ENCODE measurements around the gene SIRT5.
A peak's percentile ranks its signal among the peaks of the same experiment; 100 is the strongest.

Gene SIRT5

DNA sequence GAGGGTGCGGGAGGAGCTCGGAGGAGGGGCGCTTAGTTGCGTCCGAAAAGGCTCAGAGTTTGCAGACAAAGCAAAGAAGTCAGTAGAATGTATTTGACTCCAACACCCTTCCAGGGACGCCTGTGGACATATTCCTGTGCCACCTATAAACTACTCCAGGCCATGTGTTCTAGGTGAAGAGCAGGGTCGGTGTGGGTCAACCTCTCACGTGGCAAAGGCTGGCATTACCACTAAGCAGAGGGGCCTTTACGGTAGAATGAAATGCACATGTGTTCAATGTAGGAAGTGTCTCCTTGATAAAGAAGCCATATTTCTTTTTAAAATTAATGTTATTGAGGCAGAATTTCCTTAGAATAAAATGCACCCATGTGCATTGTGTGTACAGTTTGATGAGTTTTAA lies 15.4 kb downstream of the SIRT5 start:
- DNase-seq (ENCODE audit: low read depth), result no peak

DNA sequence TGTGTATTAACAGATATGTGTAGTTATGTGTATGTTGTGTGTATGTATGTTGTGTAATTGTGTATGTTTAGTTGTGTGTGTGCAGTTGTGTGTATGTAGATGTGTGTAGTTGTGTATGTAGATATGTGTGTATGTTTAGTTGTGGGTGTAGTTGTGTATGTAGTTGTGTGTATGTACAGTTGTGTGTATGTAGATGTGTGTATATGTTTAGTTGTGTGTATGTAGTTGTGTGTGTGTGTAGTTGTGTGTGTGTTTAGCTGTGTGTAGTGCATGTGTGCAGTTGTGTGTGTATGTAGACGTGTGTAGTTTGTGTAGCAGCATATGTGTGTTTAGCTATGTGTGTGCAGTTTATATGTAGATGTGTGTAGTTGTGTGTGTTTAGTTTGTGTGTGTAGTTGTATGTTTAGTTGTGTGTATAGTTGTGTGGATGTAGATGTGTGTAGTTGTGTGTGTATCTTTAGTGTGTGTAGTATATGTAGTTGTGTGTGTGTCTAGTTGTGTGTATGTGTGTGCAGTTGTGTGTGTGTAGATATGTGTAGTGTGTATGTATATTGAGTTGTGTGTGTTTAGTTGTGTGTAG lies 16.3 kb downstream of the SIRT5 start:
- DNase-seq (ENCODE audit: low read depth), result no peak

DNA sequence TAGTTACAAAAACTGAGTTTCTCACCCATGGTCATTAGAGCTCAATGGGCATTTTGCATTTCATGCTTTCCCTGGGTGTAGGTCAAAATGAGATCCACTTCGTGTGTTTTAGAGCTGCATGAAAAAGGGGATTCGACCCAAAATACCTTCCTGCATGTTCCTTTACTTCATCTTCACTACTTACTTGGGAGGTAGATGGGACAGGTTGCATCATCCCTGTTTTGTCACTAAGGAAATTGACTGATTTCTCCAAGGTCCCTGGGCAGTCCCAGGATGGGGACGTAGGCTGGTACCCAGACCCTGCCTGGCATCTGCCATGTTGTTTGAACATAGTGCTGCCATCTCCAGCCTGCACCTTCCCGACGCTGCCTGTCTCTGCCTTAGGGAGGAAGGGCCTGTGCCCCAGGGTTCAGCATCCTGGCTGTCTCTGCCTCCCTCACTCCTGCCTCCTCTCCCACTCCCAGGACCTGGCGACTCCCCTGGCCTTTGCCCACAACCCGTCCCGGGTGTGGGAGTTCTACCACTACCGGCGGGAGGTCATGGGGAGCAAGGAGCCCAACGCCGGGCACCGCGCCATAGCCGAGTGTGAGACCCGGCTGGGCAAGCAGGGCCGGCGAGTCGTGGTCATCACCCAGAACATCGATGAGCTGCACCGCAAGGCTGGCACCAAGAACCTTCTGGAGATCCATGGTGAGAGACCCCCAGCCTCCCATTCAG lies 17.0 kb downstream of the SIRT5 start:
- no peak for DNase-seq (ENCODE audit: low read depth)

DNA sequence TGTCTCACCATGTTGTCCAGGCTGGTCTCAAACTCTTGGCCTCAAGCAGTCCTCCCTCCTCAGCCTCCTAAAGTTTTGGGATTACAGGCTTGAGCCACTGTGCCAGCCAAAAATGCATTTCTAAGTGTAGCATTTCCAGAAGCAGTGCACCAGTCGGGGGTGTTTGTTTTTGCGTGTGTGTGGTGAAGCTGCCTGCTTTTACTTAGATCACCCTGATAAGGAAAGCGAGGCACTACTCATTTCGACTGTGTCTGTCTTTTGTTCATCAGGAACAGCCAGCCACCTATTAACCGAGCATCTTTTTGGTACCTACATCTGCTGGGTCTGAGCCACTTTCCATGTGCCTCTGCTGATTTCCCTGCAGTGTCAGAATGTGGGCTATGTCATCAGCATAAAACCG lies 18.7 kb downstream of the SIRT5 start:
- no peak for DNase-seq (ENCODE audit: low read depth)

DNA sequence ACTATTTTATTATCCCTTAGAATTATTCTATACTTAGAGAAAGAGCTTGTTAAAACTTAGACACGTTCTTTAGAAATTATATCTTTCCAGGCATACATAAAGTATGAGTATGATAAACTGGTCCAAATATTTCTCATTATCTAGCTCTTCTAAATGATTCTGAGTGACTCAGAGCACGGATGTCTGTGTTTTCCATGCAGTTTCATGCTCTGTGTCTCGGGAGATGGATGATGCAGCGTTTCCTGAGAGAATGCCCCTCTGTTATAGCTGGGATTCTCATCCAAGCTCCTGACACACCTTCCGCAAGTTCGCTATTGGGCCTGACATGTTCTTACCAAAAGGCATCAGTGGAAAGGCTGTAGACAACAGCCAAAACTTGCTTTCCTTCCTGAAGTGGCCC lies 19.3 kb downstream of the SIRT5 start:
- no peak for DNase-seq (ENCODE audit: low read depth)

DNA sequence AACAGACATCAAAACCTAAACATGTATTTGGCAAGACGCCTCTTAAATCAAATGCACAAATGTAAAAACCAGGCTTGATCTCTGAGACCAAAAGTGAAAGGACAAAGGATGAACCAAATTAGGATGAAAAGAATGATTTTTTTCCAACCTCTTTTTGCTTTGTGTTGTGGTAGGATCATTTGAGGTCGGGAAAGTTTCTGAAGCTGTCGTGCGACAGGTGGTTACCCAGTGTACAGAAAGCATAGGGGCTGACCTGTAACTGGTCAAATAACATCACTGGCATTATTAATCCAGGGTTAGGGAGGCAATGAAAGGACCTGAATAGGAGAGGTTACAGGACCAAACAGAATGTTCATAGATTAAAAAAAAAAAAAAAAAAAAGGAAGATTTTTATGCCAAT lies 22.7 kb downstream of the SIRT5 start:
- no peak for DNase-seq (ENCODE audit: low read depth)

DNA sequence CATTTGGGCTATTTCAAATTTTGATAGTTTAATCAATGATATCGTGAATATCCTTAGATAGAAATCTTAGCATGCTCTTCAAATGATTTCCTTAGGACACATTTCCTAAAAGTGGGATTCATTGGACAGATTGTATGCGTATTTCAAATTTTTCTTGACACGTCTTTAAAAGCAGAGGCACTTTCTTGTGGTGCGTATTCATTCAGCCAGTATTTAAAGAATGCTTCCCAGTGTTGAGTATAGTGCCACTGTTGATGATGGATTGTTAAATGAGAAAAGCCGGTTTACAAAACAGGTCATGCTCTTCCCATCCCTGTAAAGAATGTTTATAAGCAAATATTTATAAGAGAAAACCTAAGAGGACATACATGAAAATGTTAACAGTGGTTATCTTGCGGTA lies 25.6 kb downstream of the SIRT5 start:
- no peak for DNase-seq (ENCODE audit: low read depth)

DNA sequence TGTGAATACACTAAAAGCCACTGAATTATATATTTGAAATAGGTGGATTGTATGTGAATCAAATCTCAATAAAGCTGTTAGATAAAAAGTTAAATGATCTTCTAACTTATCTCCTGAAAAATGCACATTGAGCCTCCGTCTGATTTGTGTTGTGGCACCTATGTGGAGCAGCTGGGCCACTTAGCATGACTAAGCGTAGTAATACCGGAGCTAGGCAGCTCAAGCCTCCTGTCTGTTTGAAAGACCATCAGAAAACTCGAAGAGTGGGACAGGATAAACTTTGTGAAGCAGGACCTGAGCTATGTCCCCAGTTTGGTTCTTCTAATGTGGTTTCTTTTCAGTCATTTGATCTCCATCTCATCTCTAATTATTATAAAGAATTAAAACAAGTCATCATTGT lies 29.7 kb downstream of the SIRT5 start:
- DNase-seq (ENCODE audit: low read depth), result no peak

DNA sequence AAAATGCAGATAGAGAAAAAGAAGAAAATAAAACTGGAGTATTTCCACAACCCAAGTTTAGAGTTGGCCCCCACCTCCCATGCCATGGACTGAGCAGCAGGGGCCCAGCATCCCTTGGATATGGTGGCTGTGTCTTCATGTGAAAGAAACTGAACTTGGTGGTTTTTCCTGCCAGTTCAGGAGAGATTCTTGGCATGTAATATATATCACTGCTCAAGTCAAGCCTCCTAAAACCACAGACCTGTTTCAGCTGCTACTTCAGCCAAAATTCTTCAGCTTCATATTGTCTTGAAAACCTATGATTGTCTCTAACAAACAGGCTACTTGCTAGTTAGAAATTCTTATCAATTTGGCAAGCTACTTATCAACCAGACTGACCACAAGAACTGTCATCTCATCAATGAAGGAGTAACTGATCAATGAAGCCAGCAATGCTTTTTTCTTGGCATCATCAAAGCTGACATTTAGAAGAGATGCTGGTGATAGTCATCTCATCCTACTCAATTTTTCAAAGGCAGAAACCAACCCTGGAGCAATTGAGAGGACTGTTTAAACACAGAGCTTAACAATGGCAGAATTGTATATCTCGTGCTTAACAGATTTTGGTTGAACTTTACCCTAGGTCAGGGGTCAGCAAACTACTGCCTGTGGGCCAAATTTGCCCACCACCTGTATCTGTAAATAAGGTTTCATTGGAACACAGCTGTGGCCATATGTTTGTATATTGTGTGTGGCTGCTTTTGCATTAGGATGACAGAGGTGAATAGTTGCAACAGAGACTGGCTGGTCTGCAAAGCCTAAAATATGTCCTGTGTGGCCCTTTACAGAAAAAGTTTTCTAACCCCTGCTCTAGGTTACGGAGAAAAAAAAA lies 30.4 kb downstream of the SIRT5 start:
- DNase-seq (ENCODE audit: low read depth), result no peak

DNA sequence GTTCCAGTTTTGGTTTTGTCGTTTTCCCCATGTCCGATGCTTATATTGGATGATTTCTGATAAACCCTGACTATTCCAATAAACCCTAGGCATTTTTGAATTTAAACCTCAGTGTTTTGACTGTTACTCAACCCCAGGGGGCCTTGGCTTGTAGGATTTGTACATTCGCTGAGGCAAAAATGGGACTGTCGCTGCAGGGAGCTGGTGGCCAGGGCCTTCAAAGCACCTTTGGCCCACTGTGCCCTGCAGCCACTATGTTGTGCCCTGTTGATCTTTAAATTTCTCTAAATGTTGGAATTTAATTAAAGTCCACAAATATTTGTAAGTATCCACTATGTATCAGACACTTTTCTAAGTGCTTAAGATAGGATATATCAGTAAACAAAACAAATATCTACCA lies 31.2 kb downstream of the SIRT5 start:
- DNase-seq (ENCODE audit: low read depth), result no peak

DNA sequence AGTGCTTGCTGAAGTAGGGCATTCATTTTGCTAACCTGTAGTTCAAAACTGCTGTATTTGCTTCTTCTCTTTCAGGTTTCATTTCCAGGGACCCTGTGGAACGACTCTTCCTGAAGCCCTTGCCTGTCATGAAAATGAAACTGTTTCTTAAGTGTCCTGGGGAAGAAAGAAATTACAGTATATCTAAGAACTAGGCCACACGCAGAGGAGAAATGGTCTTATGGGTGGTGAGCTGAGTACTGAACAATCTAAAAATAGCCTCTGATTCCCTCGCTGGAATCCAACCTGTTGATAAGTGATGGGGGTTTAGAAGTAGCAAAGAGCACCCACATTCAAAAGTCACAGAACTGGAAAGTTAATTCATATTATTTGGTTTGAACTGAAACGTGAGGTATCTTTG lies 37.3 kb downstream of the SIRT5 start:
- no peak for DNase-seq (ENCODE audit: low read depth)

DNA sequence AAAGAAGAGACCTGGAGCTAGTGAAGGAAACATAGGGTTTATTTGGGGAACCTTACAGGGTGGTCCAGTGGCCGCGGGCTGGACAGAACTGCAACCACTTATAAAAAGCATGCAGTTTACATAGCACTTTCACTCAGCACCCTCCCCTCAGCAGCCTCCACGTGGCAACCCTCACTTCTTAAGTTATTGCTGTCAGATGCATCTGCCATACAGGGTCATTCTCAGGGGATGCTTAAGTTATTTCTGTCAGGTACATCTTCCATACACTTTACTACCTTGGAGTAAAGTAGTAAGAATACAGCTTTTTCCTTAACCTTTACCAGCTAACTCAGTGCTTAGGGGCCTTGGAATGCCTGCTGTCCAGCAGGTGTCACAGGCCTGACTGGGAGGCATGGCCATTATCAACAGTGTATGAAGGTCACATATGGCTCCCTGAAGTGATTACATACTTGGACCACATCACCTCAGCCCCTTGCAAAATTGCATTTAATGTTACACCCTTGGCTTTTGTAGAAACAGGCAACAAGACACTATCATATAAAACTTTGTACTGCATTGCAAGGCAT lies 38.7 kb downstream of the SIRT5 start:
- DNase-seq (ENCODE audit: low read depth), result no peak

DNA sequence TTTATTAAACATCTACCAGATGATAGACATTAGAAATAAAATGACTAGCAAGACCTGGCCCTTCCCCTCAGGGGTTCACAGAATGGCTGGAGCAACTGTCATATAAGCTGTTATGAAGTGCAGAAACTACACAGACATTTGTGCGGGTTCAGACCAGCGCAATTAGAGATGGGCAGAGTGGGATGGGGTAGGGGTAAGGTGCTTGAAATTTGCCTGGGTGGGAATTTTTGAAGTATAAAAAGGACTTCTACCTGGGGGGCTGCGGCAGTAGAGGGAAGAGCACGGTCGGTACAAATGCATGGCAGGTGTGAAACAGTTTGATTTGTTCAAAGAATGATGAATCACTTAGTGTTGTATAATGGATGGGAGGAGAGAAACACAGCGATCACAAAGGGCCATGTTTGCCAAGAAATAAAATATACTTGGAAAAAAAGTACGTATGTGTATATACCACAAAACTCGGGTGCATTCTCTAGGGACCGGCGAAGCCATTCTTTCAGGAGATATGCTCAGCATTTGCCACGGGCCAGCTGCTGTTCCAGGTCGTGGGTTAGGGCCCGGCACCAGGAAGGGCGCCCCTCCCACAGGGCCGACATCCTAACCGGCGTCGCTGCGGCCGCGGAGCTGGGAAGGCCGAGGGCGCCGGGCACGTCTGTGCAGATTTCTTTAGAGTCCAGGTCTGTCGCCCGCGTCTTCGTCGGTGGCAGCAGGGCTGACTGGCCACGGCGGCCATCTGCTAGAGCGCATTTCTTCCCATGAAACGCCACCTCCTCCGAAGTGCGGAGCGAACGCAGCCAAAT lies 39.9 kb downstream of the SIRT5 start:
- DNase-seq (ENCODE audit: low read depth), result no peak

DNA sequence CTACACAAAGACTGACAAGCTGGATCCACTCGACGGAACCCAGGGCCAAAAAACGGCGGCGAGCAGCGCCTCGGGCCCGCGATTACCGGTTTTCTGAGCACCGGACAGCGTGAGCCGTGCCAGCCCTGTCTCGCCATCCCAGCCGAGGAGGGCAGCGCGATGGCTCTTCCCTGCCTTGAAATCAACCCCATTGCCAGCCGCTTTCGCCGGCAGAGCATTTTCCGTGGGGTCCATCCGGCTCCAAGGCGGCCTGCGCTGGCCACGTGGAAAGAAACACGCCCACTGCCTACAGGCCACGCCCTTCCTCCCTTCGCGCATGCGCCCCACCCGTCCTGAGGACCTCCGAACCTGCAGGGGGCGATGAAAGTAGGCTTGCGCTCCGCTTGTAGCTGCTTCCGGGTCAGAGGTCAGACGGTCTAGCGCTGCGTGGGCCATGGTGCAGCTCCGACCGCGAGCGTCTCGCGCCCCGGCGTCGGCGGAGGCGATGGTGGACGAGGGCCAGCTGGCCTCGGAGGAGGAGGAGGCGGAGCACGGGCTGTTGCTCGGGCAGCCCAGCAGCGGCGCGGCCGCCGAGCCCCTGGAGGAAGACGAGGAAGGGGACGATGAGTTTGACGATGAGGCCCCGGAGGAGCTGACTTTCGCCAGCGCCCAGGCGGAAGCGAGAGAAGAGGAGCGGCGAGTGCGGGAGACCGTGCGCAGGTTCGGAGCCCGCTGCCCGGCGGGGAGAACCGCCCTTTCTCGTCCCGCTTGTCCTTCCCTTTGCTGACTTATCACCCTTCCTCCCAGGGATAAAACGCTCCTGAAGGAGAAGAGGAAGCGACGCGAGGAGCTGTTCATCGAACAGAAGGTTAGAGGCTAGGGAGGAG lies 40.8 kb downstream of the SIRT5 start, which contains the start of gene NOL7:
Gene NOL7 (plus strand): TSS at position 410 of the 866 bp plus-strand sequence. CDS start 24 bp downstream, at position 434.
- DNase-seq (ENCODE audit: low read depth), result peak; percentile 96

DNA sequence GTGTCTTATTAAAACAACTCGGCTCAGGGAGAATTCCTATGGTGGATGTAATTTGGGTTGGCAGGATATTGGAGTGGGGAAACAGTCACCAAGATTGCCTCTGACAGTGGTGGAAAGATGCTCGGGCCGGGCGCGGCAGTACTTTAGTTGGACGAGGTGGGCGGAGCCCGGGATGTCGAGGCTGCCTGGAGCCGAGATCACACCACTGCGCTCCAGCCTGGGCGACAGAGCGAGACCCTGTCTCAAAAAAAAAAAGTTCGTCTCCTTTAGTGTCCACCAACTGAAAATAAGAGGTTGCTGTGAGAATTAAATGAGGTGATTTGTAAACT lies 41.4 kb downstream of the SIRT5 start:
- DNase-seq (ENCODE audit: low read depth), result peak; percentile 26

DNA sequence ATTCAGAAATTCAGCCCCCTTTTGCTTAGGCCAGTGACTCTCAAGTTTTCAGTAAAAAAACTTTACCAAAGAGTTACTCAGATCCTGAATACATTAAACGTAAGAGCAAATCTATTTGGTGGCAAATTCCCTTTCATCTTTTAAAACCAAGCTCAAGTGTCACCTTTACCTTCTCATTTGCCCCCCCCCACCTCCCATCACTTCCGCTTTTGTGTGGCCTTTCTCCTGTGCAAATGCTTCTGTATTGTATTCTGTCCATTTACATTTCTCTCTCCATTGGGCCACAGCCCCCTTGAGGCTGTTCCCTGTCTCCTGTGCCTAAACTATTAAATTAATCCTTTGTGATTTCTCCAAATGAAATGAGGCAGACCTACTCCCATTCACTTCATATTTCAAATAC lies 42.7 kb downstream of the SIRT5 start:
- DNase-seq (ENCODE audit: low read depth), result no peak

DNA sequence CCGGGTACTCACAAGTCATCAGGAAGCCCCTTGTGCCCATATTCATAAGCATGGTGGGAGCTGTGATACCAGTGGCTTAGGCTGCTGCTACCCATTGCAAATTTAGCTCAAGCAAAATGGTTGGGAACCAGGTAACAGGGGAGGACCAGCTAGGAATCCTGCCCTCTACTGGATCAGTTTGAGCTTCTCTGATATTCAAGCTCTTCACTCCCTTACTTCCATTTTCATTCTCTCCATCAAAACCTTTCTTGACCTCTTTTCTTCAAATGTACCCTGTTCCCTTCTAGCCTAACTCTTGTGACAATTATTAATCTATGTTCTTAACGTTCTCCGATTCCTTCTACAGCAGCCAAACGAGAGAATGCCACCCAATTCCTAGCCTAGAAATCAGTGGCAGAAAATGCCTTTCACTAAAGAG lies 50.5 kb downstream of the SIRT5 start:
- no peak for DNase-seq (ENCODE audit: low read depth)

DNA sequence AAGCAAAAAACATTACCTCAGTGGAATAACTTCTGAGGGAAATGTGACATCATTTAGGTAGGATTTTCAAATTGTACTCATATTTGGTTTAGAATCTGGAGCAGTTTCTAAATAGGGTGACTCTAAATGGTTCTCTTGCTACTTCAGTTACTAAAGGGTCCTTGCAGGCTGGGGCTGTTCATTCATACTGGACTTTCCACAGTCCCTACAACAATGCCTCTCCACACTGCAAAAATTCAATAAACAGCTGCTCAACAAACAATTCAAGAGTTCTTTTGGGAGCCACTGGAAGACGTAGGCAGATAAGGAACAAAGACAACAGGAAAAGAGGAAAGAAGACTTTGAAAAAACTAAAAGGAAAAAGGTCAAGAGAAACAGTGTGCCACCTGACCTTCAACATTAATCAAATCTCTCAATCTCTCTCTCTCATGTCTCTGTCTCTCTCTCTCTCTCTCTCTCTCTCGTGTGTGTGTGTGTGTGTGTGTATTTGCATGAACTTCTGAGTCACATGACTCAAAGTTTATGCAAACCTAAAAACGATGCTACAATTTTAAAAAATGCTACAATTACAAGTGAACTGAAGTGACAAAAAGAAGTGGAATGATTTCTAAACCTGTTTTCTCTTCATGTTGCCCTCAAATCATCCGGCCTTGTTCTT lies 55.2 kb downstream of the SIRT5 start:
- no peak for DNase-seq (ENCODE audit: low read depth)

DNA sequence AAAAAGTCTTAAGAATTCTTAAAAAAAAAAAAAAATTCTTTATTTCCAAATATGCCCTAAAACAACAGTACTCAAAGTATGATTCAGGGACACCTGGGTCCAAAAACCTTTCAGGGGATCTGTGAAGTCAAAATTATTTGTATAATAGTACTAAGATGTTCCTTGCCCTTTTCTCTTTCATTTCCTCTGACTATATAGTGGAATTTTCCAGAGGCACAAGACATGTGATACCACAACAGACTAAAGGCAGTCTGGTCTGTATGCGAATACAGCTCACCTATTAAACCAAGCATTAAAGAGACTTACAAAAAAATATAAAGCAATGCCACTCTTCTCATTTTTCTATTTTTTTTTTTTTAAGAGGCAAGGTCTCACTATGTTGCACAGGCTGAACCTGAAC lies 56.1 kb downstream of the SIRT5 start:
- no peak for DNase-seq (ENCODE audit: low read depth)

DNA sequence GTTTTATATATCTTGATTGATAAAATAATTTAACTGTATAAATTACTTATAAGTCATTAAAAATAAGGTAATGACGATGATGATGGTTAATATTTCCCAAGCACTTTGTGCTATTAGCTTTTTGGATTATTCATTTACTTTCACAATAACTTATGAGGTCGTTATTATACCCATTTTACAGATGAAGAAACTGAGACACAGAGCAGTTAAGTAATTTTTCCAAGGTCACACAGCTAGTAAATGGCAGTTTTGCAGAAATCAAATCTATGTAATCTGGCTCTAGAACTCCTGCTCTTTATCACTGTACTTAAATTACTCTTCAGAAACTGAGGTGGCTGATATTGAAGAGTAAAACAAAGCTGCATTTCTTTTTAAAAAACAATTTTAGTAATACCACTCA lies 58.9 kb downstream of the SIRT5 start:
- no peak for DNase-seq (ENCODE audit: low read depth)
